IPS-20b (cell line): ENCODE data around the gene DNAH8.
A peak's percentile ranks its signal among the peaks of the same experiment; 100 is the strongest.

Source experiments
- H3K27ac ChIP-seq: one replicate; pipeline ENCODE4 v1.5.1; 2013; ENCODE audit warnings: low read length
- H3K27me3 ChIP-seq: 2 replicates; pipeline ENCODE4 v1.6.1; 2013; ENCODE audit warnings: mild to moderate bottlenecking, low read length, inconsistent platforms; ENCODE audit not compliant: insufficient read depth
- H3K36me3 ChIP-seq: 2 replicates; pipeline ENCODE4 v1.6.1; 2013; ENCODE audit warnings: low read depth, mild to moderate bottlenecking, inconsistent platforms, low read length, moderate library complexity; ENCODE audit not compliant: insufficient read depth
- H3K4me1 ChIP-seq: 2 replicates; pipeline ENCODE4 v1.6.1; 2013; ENCODE audit warnings: mild to moderate bottlenecking, control low read depth, inconsistent platforms, low read length, moderate library complexity; ENCODE audit not compliant: insufficient read depth
- H3K4me3 ChIP-seq: 2 replicates; pipeline ENCODE4 v1.5.1; 2013; ENCODE audit warnings: mild to moderate bottlenecking, low read length, inconsistent platforms
- H3K9ac ChIP-seq: 2 replicates; pipeline ENCODE4 v1.6.1; 2013; ENCODE audit warnings: low read depth, mild to moderate bottlenecking, inconsistent platforms, low read length, moderate library complexity
- H3K9me3 ChIP-seq: 2 replicates; pipeline ENCODE4 v1.6.1; 2013; ENCODE audit warnings: mild to moderate bottlenecking, low read depth, low read length, inconsistent platforms; ENCODE audit not compliant: insufficient read depth

DNAH8 gene

DNA sequence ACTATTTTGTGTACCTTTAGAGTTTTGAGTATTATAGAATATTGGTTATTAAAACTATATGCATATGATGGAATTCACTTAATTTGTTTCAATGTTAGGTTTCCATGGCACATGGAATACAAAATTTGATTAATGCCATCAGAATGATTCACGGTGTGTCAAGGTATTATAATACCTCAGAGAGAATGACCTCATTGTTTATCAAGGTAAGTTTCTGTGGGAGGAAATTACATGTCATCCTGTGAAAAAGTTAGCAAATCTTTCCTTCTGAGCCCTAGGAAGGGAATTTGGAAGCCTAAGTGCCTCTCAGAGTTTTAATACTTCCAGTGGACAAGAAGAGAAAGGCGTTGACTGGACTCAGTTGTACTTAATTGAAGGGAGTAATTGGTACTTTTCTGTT is 40.8 kb downstream of the DNAH8 start:
- Histone ChIP-seq H3K36me3 (no peaks in the 10 kb centered on the region), H3K9ac (no peak overlapping the region), H3K4me1 (no peaks in the 10 kb centered on the region), H3K27me3 (no peaks in the 10 kb centered on the region), H3K9me3 (no peaks in the 10 kb centered on the region), H3K27ac (no peak overlapping the region), H3K4me3 (no peak overlapping the region)

DNA sequence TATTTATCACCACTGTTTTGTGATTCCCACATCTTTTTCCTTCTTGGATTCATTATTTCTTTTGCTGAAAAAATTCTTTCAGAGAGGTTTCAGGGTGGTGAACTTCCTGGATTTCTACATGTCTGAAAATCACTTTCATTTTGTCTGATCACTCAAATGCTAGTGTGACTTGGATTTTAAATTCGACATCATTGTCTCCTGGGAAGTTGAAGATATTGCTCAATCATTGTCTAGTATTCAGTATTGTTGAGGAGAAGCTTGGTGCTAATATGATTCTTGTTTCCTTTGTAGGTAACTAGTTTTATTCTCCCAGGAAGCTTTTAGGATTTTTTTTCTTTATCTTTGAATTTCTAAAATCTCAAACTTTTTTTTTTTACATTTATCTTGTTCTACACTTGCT is 45.0 kb downstream of the DNAH8 start:
- Histone ChIP-seq H3K36me3 (no peaks in the 10 kb centered on the region), H3K27me3 (no peaks in the 10 kb centered on the region), H3K4me1 (no peaks in the 10 kb centered on the region), H3K9ac (no peak overlapping the region), H3K4me3 (no peak overlapping the region), H3K27ac (no peak overlapping the region), H3K9me3 (no peaks in the 10 kb centered on the region)

- no peaks in the 10 kb centered on the region for H3K27me3 ChIP-seq
- H3K36me3 ChIP-seq: no peaks in the 10 kb centered on the region
- H3K9me3 ChIP-seq: no peaks in the 10 kb centered on the region
- H3K4me1 ChIP-seq: peaks cover 5% of the 10 kb centered on the region; the same call in 1 of the 2 replicates
- H3K27ac ChIP-seq: no peak overlapping the region
- H3K4me3 ChIP-seq: no peak overlapping the region
- H3K9ac ChIP-seq: no peak overlapping the region
Observed at GRCh38 chr6:38762848-38763247, 47.7 kb downstream of the DNAH8 start.

DNA sequence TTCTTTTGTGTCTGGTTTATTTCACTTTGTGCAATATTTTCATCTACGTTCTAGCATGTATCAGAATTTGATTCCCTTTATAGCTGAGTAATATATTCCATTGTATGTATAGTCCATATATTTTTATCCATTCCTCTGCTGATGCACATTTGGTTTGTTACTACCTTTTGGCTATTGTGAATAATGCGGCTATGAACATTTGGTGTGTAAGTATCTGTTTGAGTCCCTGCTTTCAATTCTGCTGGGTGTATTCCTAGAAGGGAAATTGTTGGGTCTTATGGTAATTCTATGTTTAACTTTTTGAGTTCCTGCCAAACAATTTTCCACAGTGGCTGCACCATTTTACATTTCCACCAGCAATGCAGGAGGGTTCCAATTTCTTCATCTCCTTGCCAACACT is 52.4 kb downstream of the DNAH8 start:
- H3K27ac ChIP-seq: no peak overlapping the region
- H3K9ac ChIP-seq: no peak overlapping the region
- no peak overlapping the region for H3K4me3 ChIP-seq
- no peaks in the 10 kb centered on the region for H3K27me3 ChIP-seq
- H3K9me3 ChIP-seq: no peaks in the 10 kb centered on the region
- peaks cover 10% of the 10 kb centered on the region; the same call in 1 of the 2 replicates for H3K4me1 ChIP-seq
- no peaks in the 10 kb centered on the region for H3K36me3 ChIP-seq

DNA sequence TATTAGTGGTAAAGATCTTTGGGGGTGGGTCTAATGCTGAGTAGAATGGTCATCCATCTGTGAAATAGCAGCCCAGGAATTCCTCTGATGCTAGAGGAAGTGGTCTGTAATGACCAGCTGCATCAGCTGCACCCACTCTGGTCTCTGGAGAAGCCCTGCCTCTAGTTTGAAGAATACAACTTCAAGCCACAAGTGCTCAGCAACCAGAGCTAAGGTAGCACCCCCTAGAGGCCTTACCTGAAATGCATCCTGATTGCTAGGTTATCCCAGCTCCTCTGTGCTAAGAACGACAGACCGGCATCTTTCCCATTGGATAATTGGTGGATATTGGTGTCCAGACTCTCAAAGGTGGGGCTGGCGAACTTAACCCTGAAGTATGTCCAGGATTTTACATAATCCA is 58.2 kb downstream of the DNAH8 start:
- Histone ChIP-seq H3K27me3 (no peaks in the 10 kb centered on the region), H3K27ac (no peak overlapping the region), H3K4me3 (no peak overlapping the region), H3K9ac (no peak overlapping the region), H3K4me1 (no peaks in the 10 kb centered on the region), H3K36me3 (no peaks in the 10 kb centered on the region), H3K9me3 (no peaks in the 10 kb centered on the region)

DNA sequence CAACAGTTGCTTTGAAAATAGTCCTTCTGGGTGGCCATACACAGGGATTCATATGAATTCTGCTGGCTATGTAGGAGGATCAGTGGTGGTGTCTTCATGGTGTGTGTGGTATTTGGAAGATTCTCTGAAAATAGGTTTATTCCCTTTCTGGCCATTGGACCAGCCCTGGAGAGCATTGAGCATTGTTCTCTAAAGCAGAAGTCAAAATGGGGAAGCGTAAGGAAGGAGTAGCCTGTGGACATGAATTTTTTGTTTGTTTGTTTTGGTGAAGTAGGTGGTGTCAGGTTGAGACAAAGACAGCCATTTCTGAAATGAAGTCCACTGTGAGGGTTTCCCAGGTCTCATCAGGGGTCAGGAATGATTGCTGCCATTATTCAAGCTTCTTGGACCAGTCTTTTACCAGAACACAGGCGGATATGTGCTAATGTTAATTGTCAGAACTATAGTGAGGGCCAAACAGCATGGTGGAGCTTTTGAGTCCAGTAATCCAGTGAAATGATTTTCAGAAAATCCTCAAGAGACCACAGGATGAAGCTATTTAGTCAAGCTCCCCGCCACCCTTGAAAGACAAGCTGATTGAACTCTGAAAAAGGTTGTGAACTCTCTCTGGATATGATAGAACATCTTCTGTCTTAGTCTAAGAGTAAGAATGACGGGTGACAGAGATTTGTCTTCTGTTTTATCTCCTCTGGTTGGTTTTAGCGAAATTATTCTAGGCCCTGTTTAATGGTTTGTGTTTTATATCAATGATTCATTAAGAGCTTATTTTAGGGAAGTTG is 60.0 kb downstream of the DNAH8 start:
- Histone ChIP-seq H3K4me3 (no peak overlapping the region), H3K9me3 (no peaks in the 10 kb centered on the region), H3K9ac (no peak overlapping the region), H3K27ac (no peak overlapping the region), H3K36me3 (no peaks in the 10 kb centered on the region), H3K27me3 (no peaks in the 10 kb centered on the region), H3K4me1 (no peaks in the 10 kb centered on the region)

GRCh38 chr6:38775870-38776269 is 60.8 kb downstream of the DNAH8 start:
- no peak overlapping the region for H3K9ac ChIP-seq
- no peak overlapping the region for H3K4me3 ChIP-seq
- H3K27ac ChIP-seq: no peak overlapping the region

GRCh38 chr6:38776515-38776914 is 61.4 kb downstream of the DNAH8 start:
- H3K27ac ChIP-seq: no peak overlapping the region
- no peaks in the 10 kb centered on the region for H3K27me3 ChIP-seq

More at GRCh38 chr6:38775870-38776269, 60.8 kb downstream of the DNAH8 start:
- Histone ChIP-seq H3K27me3 (no peaks in the 10 kb centered on the region), H3K9me3 (no peaks in the 10 kb centered on the region), H3K36me3 (no peaks in the 10 kb centered on the region), H3K4me1 (no peaks in the 10 kb centered on the region)

GRCh38 chr6:38779310-38780062 is 64.4 kb downstream of the DNAH8 start:
- Histone ChIP-seq H3K9me3 (no peaks in the 10 kb centered on the region), H3K9ac (no peak overlapping the region), H3K27me3 (no peaks in the 10 kb centered on the region), H3K36me3 (no peaks in the 10 kb centered on the region), H3K27ac (no peak overlapping the region), H3K4me3 (no peak overlapping the region), H3K4me1 (peaks cover 10% of the 10 kb centered on the region; the same call in 1 of the 2 replicates)

More at GRCh38 chr6:38776515-38776914, 61.4 kb downstream of the DNAH8 start:
- Histone ChIP-seq H3K9ac (no peak overlapping the region), H3K9me3 (no peaks in the 10 kb centered on the region), H3K36me3 (no peaks in the 10 kb centered on the region), H3K4me3 (no peak overlapping the region), H3K4me1 (no peaks in the 10 kb centered on the region)

- H3K27ac ChIP-seq: no peak overlapping the region
- H3K4me1 ChIP-seq: peaks cover 12% of the 10 kb centered on the region; the same call in 1 of the 2 replicates
- H3K9me3 ChIP-seq: no peaks in the 10 kb centered on the region
- H3K9ac ChIP-seq: no peak overlapping the region
- no peak overlapping the region for H3K4me3 ChIP-seq
- no peaks in the 10 kb centered on the region for H3K27me3 ChIP-seq
- no peaks in the 10 kb centered on the region for H3K36me3 ChIP-seq
Observed at GRCh38 chr6:38782616-38783015, 67.5 kb downstream of the DNAH8 start.

GRCh38 chr6:38783443-38784228 is 68.5 kb downstream of the DNAH8 start:
- Histone ChIP-seq H3K4me1 (peaks cover 12% of the 10 kb centered on the region; the same call in 1 of the 2 replicates), H3K27ac (no peak overlapping the region), H3K9me3 (no peaks in the 10 kb centered on the region), H3K36me3 (no peaks in the 10 kb centered on the region), H3K4me3 (peak overlapping the region; percentile 50; the same call in 1 of the 2 replicates), H3K27me3 (no peaks in the 10 kb centered on the region), H3K9ac (0 out of 2 replicates have a peak overlapping the region, but pooled peaks have one; percentile 2)
